IMR-90 (cell line): Measurements from ENCODE around the gene GSTK1. TPM values are rescaled to one million over a fixed set of nuclear protein-coding genes. Genes with fewer than 3 reads are reported as not detected.

ENCODE experiments used
- ATAC-seq: fragments of 200-7000 bp; cut with Tn5 transposase; 2 replicates; pipeline ENCODE4 v1.9.1; 2020; ENCODE audit warnings: low read depth, mild to moderate bottlenecking, moderate library complexity
- BruUV-seq: library from RNA; stranded (reverse); fragments of 400-500 nt; replicated peaks from 2 replicates; lab custom pipeline; 2021; lab: Mats Ljungman, UMichigan
- CTCF ChIA-PET: fragments of 300-600 bp; formaldehyde crosslinking; extraction: SDS; loops from one replicate; lab custom pipeline; 2021; ENCODE audit warnings: antibody characterized with exemption; lab: Yijun Ruan, JAX
- POLR2A ChIA-PET: fragments of 300-600 bp; sonication (Branson Sonifier 250); formaldehyde crosslinking; loops from one replicate; lab custom pipeline; 2022; ENCODE audit warnings: antibody characterized with exemption; ENCODE audit not compliant: unreplicated experiment; lab: Charles Lee
- DNase-seq: peaks from one replicate; pipeline ENCODE4 v3.0.0; 2013
- H2AFZ ChIP-seq: replicated peaks from 2 replicates; pipeline ENCODE3; 2013; ENCODE audit warnings: low read length, mild to moderate bottlenecking; ENCODE audit not compliant: poor library complexity
- H2AK5ac ChIP-seq: 2 replicates; pipeline ENCODE4 v1.6.1; 2013; ENCODE audit warnings: low read depth, low read length, inconsistent platforms
- H2AK9ac ChIP-seq: replicated peaks from 2 replicates; pipeline ENCODE3; 2013; ENCODE audit warnings: mild to moderate bottlenecking, low read depth, low read length, moderate library complexity; ENCODE audit not compliant: poor library complexity
- H2BK120ac ChIP-seq: 2 replicates; pipeline ENCODE4 v1.6.1; 2013; ENCODE audit warnings: low read depth, low read length, inconsistent platforms
- H2BK15ac ChIP-seq: 3 replicates; pipeline ENCODE4 v1.6.1; 2013; ENCODE audit warnings: low read depth, low read length, inconsistent platforms
- H2BK20ac ChIP-seq: 2 replicates; pipeline ENCODE4 v1.6.1; 2013; ENCODE audit warnings: low read depth, mild to moderate bottlenecking, inconsistent platforms, low read length, moderate library complexity
- H2BK5ac ChIP-seq: 2 replicates; pipeline ENCODE4 v1.6.1; 2013; ENCODE audit warnings: mild to moderate bottlenecking, low read depth, low read length, inconsistent platforms; ENCODE audit not compliant: poor library complexity, severe bottlenecking
- H3K14ac ChIP-seq: replicated peaks from 2 replicates; pipeline ENCODE4 v1.6.1; 2013; ENCODE audit warnings: low read depth, low read length, inconsistent platforms
- H3K18ac ChIP-seq: 2 replicates; pipeline ENCODE4 v1.6.1; 2013; ENCODE audit warnings: low read depth, low read length, control low read depth
- H3K23ac ChIP-seq: 2 replicates; pipeline ENCODE4 v1.6.1; 2013; ENCODE audit warnings: low read depth, low read length, inconsistent platforms
- H3K27ac ChIP-seq: 2 replicates; pipeline ENCODE4 v1.5.1; 2013; ENCODE audit warnings: mild to moderate bottlenecking, control low read depth, low read length; ENCODE audit not compliant: insufficient read depth
- H3K27me3 ChIP-seq: 2 replicates; pipeline ENCODE4 v1.6.1; 2013; ENCODE audit warnings: low read length; ENCODE audit not compliant: control insufficient read depth, insufficient read depth
- H3K36me3 ChIP-seq: 2 replicates; pipeline ENCODE4 v1.6.1; 2013; ENCODE audit warnings: low read length, mixed read lengths; ENCODE audit not compliant: control insufficient read depth, insufficient read depth
- H3K4ac ChIP-seq: 2 replicates; pipeline ENCODE4 v1.6.1; 2013; ENCODE audit warnings: low read depth, low read length, inconsistent platforms
- H3K4me1 ChIP-seq: 2 replicates; pipeline ENCODE4 v1.6.1; 2013; ENCODE audit warnings: low read length, mixed read lengths; ENCODE audit not compliant: control insufficient read depth, insufficient read depth
- H3K4me2 ChIP-seq: 2 replicates; pipeline ENCODE4 v1.6.1; 2013; ENCODE audit warnings: low read depth, mild to moderate bottlenecking, control low read depth, low read length, moderate library complexity
- H3K4me3 ChIP-seq: 2 replicates; pipeline ENCODE4 v1.5.1; 2013; ENCODE audit warnings: low read depth, mild to moderate bottlenecking, control low read depth, low read length, moderate library complexity; ENCODE audit not compliant: insufficient read depth
- H3K56ac ChIP-seq: 2 replicates; pipeline ENCODE4 v1.6.1; 2013; ENCODE audit warnings: low read length, inconsistent platforms; ENCODE audit not compliant: insufficient read depth; ENCODE audit errors: extremely low read depth
- H3K79me1 ChIP-seq, 2 experiments: 2 replicates each; pipeline ENCODE4 v1.6.1; 2013; ENCODE audit warnings: low read length in 2 of 2, inconsistent platforms in 1 of 2, low read depth in 1 of 2
- H3K9ac ChIP-seq: 2 replicates; pipeline ENCODE4 v1.6.1; 2013; ENCODE audit warnings: low read depth, low read length, control low read depth
- H3K9me1 ChIP-seq: 2 replicates; pipeline ENCODE4 v1.6.1; 2013; ENCODE audit warnings: low read length, inconsistent platforms; ENCODE audit not compliant: insufficient read depth
- H3K9me3 ChIP-seq: 2 replicates; pipeline ENCODE4 v1.6.1; 2013; ENCODE audit warnings: low read length; ENCODE audit not compliant: control insufficient read depth, insufficient read depth
- H4K20me1 ChIP-seq: 2 replicates; pipeline ENCODE4 v1.6.1; 2013; ENCODE audit warnings: low read length, inconsistent platforms; ENCODE audit not compliant: insufficient read depth
- H4K5ac ChIP-seq: 2 replicates; pipeline ENCODE4 v1.6.1; 2013; ENCODE audit warnings: mild to moderate bottlenecking, low read depth, low read length, control low read depth
- H4K8ac ChIP-seq, 2 experiments: 2 replicates each; pipeline ENCODE4 v1.6.1; 2013; ENCODE audit warnings: low read depth in 2 of 2, low read length in 2 of 2, control low read depth in 1 of 2, inconsistent platforms in 1 of 2
- H4K91ac ChIP-seq: 2 replicates; pipeline ENCODE4 v1.6.1; 2013; ENCODE audit warnings: low read depth, low read length, inconsistent platforms; ENCODE audit not compliant: insufficient read depth
- BHLHE40 ChIP-seq: fragments of 150-350 bp; IDR thresholded peaks from 2 replicates; pipeline ENCODE4 v1.6.1; 2016; ENCODE audit warnings: mild to moderate bottlenecking, low read depth, low read length
- CEBPB ChIP-seq: IDR thresholded peaks from 2 replicates; pipeline ENCODE4 v1.6.1; 2012; ENCODE audit warnings: low read depth, low read length, improper control_type of control experiment
- CHD1 ChIP-seq: IDR thresholded peaks from 2 replicates; pipeline ENCODE4 v1.6.1; 2012; ENCODE audit warnings: low read depth, low read length, improper control_type of control experiment
- CTCF ChIP-seq: conservative IDR thresholded peaks from 2 replicates; pipeline ENCODE4 v1.5.1; 2012; ENCODE audit warnings: mild to moderate bottlenecking, low read depth, low read length, improper control_type of control experiment
- ELK1 ChIP-seq: fragments of 150-350 bp; IDR thresholded peaks from 2 replicates; pipeline ENCODE4 v1.6.1; 2016; ENCODE audit warnings: low read depth, mild to moderate bottlenecking, low read length, moderate library complexity, borderline replicate concordance
- FOS ChIP-seq: fragments of 150-350 bp; IDR thresholded peaks from 2 replicates; pipeline ENCODE4 v1.6.1; 2016; ENCODE audit warnings: low read depth, low read length
- MAFK ChIP-seq: IDR thresholded peaks from 2 replicates; pipeline ENCODE4 v1.6.1; 2012; ENCODE audit warnings: low read depth, low read length, improper control_type of control experiment
- MAZ ChIP-seq: IDR thresholded peaks from 2 replicates; pipeline ENCODE4 v1.6.1; 2012; ENCODE audit warnings: low read depth, mild to moderate bottlenecking, low read length, improper control_type of control experiment, moderate library complexity, borderline replicate concordance
- MXI1 ChIP-seq: IDR thresholded peaks from 2 replicates; pipeline ENCODE4 v1.6.1; 2012; ENCODE audit warnings: low read depth, mild to moderate bottlenecking, low read length, moderate library complexity, borderline replicate concordance
- NFE2L2 ChIP-seq: fragments of 150-350 bp; IDR thresholded peaks from 2 replicates; pipeline ENCODE4 v1.6.1; 2016; ENCODE audit warnings: low read depth, mild to moderate bottlenecking, low read length
- POLR2A ChIP-seq: IDR thresholded peaks from 2 replicates; pipeline ENCODE4 v1.6.1; 2012; ENCODE audit warnings: mild to moderate bottlenecking, low read depth, low read length
- RAD21 ChIP-seq: IDR thresholded peaks from 2 replicates; pipeline ENCODE4 v1.6.1; 2012; ENCODE audit warnings: low read length, improper control_type of control experiment
- RCOR1 ChIP-seq: IDR thresholded peaks from 2 replicates; pipeline ENCODE4 v1.6.1; 2012; ENCODE audit warnings: mild to moderate bottlenecking, low read length, improper control_type of control experiment; ENCODE audit not compliant: insufficient replicate concordance
- RFX5 ChIP-seq: IDR thresholded peaks from 2 replicates; pipeline ENCODE4 v1.8.0; 2012; ENCODE audit warnings: low read depth, mild to moderate bottlenecking, low read length, moderate library complexity
- SMC3 ChIP-seq: fragments of 150-350 bp; IDR thresholded peaks from 2 replicates; pipeline ENCODE4 v1.6.1; 2016; ENCODE audit warnings: low read depth, mild to moderate bottlenecking, antibody characterized with exemption, low read length, moderate library complexity
- USF2 ChIP-seq: fragments of 150-350 bp; IDR thresholded peaks from 2 replicates; pipeline ENCODE4 v1.6.1; 2017; ENCODE audit warnings: mild to moderate bottlenecking, antibody characterized with exemption, low read length, low read depth
- WGBS, 2 experiments: methylation state at CpG; one replicate each; pipeline versions ENCODE4 v1.1.5 to v1.1.7; 2013; ENCODE audit warnings: missing lambda C conversion rate in 2 of 2; ENCODE audit not compliant: insufficient read length in 1 of 2; ENCODE audit errors: extremely low coverage in 2 of 2; 5-methylcytosine and 5-hydroxymethylcytosine counted together
- dilution Hi-C: fragments of 300-500 bp; cut with HindIII; formaldehyde crosslinking; loops from one replicate; pipeline ENCODE4 v1.14.3; 2018; ENCODE audit warnings: low sequenced_read_pairs; ENCODE audit not compliant: unreplicated experiment
- in situ Hi-C: fragments of 300-500 bp; cut with MboI; formaldehyde crosslinking; loops from 3 replicates; pipeline ENCODE4 v1.14.3; 2019; ENCODE audit warnings: low sequenced_read_pairs, inconsistent platforms, mixed read lengths
- intact Hi-C: fragments of 100-400 bp; cut with micrococcal nuclease; formaldehyde crosslinking; loops from 2 replicates; pipeline ENCODE4 v1.10.0; 2022
- polyA plus RNA-seq, 3 experiments: library from polyadenylated mRNA; depleted of rRNA; stranded (reverse); fragments of >200 nt; gene quantifications; 2 replicates each; pipeline ENCODE4 v1.2.3, GENCODE V29; 2012; ENCODE audit warnings: low replicate concordance in 1 of 3
- total RNA-seq: library from RNA; depleted of rRNA; stranded (reverse); fragments of >200 nt; gene quantifications from 2 replicates; pipeline ENCODE4 v1.2.3, GENCODE V29; 2012

Gene GSTK1
- total and polyA plus RNA-seq, 2 of the 4 experiments (the other 2 are of a cell fraction) = 64.9 to 111 TPM

- POLR2A ChIA-PET = no interaction called here
Measured at GRCh38 chr7:143305423-143306070, 42.3 kb downstream of the GSTK1 start.

More at GRCh38 chr7:143305423-143306070, 42.3 kb downstream of the GSTK1 start:
- peaks cover 17 to 24% of the 10 kb centered on the region in 2 experiments for H3K79me1 ChIP-seq
- peak overlapping the region; percentile 26 for H2AFZ ChIP-seq
- H3K23ac ChIP-seq = no peak overlapping the region
- no peak overlapping the region for H3K4ac ChIP-seq
- H3K4me1 ChIP-seq = peaks cover 4% of the 10 kb centered on the region
- no peak overlapping the region for H2AK5ac ChIP-seq
- 76% methylated on average over 5 of the region's 10 CpGs; no CpG with 5 or more reads in 1 of the 2 experiments for WGBS, 2 experiments
- H2AK9ac ChIP-seq = peak overlapping the region; percentile 28
- H2BK5ac ChIP-seq = no peak overlapping the region
- peak; percentile 37 for DNase-seq
- 0 out of 2 replicates have a peak, but pooled peaks cover 5% of the 10 kb centered on the region for H3K9me1 ChIP-seq
- CTCF ChIA-PET = interaction anchor here (0.8 to 1.1 kb wide), 2 partner anchors 75 to 89 kb away, joined by 3 to 5 read pairs; no protein-coding TSS in a partner anchor
- no peak overlapping the region for H2BK20ac ChIP-seq
- H4K5ac ChIP-seq = no peak overlapping the region
- peaks cover 8% of the 10 kb centered on the region; the same call in 1 of the 2 replicates for H4K20me1 ChIP-seq
- H3K14ac ChIP-seq = no peak overlapping the region
- dilution Hi-C loops = no loop called here
- H3K27me3 ChIP-seq = no peaks in the 10 kb centered on the region
- H2BK15ac ChIP-seq = no peak overlapping the region
- H3K4me3 ChIP-seq = no peak overlapping the region
- H3K36me3 ChIP-seq = peaks cover 39% of the 10 kb centered on the region
- in situ Hi-C loops = no loop called here
- H3K27ac ChIP-seq = no peak overlapping the region
- no peak overlapping the region for H4K91ac ChIP-seq
- H3K9ac ChIP-seq = no peak overlapping the region
- no peak for ATAC-seq
- H3K18ac ChIP-seq = no peak overlapping the region
- no peak overlapping the region for H2BK120ac ChIP-seq
- TF ChIP-seq MAZ (no peak), CHD1 (no peak), MXI1 (no peak), CEBPB (no peak), RCOR1 (no peak), RAD21 (peak; percentile 69), CTCF (peak; percentile 52), MAFK (no peak), POLR2A (no peak), BHLHE40 (no peak), FOS (no peak), RFX5 (no peak), ELK1 (no peak), USF2 (no peak), NFE2L2 (no peak), SMC3 (peak; percentile 64)
- no peak overlapping the region for H3K4me2 ChIP-seq
- intact Hi-C loops = no loop called here
- no peak overlapping the region for H4K8ac ChIP-seq
- TSS peak; percentile 48 for BruUV-seq
- no peaks in the 10 kb centered on the region for H3K9me3 ChIP-seq
- H3K56ac ChIP-seq = no peak overlapping the region
